NCI-H526 (cell line): ENCODE results near the gene PRKCZ.

Experiments used
- DNase-seq, 2 experiments: peaks; one replicate each; lab custom pipeline; 2025; lab: John Stamatoyannopoulos, UW

PRKCZ gene

DNA sequence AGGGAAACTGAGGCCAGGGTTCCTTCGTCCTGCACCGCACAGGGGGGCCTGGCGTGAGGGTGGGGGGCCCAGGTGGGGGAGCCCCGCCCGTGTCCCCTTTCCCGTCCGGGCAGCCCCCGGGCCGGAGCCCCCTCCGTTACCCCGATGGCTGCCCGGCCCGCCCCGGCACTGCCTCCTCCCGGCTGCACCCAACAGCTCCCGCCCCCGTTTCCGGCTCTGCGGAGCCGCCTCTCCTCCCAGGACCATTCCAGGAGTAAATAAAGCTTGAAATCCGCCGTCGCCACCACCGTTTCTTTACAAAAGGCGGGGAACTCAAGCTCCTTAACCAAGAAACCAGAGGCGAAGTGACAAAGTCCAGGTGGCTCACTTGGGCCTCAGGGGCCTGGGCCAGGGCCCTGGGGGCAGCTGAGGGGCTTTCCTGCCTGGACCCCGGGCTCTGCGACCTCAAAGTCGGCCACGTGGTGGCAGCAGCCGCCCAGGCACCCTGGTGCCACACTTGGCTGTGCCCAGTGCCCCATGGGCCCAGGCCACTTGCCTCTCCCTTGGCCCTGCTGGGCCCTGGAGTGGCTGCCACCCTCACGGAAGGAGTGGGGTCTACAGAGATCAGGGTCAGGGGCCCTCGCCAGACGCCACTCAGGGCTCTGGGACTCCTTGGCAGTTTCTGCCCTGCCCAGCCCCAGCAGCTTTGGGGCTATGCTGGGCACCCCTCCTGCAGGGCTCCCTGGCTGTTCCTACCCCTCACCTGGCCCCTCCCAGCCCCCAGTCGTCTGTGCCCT is 144.9 kb downstream of the PRKCZ start:
- peak; percentile 59 to 89 for DNase-seq

DNA sequence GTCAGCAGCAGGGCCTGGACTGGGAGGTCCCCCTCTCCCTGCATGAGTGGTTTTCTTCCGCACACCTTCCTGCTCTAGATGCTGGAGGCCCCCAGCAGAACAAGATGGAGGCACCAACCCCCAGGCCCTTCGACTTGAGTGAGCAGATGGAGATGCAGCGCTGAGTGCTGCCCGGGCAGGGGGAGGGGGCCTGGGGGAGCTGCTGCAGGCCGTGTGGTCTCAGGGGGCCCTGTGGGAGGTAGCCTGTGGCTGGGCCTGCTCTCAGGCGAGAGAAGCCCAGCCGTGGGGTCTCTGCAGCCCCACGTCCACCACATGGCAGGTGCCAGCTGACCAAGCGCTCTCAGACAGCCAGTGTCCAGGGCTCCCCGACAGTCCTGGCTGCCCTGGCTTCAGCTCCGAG is 145.6 kb downstream of the PRKCZ start:
- no peak for DNase-seq

DNA sequence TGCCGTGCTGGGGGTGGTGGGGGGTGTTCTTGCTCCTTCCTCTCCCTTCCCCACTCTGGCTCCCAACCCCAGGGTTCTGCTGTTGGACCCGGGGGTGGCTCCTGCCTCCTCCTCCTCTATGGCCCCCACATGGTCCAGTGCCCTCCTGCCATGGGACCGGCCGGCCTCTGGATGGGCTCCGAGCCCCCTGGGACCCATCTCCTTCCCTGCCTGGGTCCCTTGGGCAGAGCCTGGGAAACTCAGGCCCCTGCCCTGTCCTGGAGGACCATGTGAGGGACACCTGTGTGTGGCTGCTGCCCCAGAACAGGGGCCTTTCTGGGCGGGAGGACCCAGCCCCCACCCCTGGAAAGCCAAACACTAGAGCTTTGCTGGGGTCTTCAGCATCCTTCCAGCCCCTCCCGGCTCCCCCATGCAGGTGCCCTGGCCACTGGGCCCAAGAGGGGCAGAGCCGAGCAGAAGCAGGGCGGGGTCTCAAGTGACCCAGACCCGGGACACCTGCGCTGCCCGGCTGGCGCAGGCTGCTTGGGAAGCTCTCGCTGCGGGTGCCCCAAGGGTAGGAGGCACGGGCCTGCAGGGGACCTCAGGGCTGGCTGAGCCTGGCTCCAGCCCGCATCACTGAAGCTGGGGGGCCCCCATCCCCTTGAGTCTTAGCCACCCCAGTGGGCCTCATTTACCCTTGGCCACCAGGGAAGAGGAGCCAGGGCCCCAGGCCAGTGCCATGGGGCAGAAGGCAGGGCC is 146.9 kb downstream of the PRKCZ start:
- DNase-seq: no peak

DNA sequence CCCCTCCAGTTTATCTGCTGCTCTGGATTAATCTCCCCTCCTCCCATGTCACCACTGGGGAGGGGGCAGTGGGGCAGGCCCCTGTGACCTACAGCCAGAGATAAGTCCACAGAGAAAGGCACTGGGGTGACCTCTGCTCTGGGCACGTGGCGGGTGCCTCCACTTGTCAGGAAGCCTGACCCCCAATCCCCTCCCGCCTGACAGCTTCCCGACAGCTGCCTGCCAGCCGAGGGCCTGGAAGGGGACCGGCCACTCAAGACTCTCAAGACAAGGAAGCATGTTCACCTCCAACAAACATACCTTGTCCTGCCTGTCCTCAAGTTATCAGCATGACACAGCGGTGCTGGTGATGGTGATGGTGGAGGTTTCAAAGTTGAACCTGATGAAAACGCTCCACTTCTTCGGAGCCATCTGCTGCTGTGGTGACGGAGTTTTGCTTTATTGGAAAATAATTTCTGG is 147.5 kb downstream of the PRKCZ start:
- no peak for DNase-seq

DNA sequence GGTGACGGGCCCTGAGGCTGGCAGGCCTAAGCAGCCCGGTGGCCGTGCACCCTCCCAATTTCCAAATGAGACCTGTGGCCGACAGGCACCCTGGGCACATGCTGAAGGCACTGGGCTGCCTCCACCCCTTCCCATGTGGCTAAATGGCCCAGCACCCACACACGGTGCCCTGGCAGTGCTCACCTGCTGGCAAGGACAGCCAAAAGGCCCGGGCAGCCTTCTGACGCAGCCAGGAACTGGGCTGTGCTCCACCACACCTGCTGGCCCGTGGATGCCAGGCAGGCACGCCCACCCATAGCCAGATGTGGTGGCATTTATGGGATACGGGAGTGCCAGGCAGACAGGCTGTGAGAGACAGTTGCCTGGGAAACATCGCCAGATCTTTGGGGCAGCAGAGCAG is 148.4 kb downstream of the PRKCZ start:
- DNase-seq: no peak

DNA sequence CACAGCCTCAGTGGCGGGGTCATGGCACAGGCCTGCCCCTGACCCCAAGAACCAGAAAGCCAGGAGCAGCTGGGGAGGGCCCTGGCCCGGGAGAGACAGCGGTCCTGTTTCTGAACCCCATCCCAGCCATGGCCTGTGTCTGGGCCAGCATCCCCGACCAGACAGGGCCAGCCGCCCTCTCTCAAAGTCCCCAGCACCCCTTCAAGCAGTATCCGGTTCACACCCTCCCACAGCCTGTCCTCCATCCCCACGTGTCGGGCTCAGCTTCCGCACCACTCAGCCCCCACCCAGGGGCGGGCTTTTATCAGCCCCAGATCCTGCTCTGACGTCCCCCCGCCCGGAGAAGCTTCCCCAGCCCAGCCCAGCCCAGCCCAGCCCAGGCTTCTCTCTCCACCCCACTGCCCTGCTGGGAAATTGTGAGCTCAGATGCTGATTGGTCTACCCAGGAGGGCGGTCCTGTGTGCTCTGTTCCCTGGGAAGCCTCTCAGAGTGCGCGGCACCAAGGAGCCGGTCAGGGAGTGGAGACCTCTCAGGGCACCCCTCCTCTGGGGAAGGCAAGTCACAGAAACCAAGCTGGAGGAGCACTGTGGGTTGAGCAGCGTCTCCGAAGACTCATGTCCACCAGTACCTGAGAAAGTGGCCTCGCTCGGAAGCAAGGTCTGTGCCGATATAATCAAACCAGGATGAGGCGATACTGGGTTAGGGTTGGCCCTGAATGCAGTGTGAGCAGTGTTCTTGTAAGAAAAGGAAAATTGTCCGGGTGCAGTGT is 149.0 kb downstream of the PRKCZ start:
- DNase-seq: peak; percentile 44 to 90

DNA sequence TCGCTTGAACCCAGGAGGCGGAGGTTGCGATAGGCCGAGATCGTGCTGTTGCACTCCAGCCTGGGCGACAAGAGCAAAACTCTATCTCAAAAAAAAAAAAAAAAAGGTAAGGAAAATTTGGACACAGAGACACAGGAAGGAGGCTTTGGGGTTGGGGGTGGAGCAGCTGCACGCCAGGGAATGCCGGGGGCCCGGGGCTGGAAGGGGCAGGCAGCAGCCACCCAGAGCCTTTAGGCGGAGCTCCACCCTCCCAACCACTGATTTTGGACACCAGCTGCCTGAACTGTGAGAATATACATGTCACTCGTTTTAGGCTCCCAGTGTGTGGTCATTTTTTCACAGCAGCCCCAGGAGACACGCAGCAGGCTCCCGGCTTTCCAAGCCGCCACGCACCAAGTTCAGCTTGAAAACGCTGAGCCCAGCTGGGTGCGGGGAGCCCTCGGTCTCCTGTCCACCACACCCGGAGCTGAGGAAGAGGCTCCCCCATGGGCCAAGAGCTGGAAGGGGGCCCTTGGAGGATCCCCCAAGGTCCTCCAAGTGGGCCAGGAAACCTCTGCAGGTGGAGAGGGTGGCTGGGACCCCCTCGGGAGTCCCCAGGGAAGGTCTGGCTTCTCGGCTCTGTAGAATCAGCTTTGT is 150.2 kb downstream of the PRKCZ start:
- DNase-seq: no peak

DNA sequence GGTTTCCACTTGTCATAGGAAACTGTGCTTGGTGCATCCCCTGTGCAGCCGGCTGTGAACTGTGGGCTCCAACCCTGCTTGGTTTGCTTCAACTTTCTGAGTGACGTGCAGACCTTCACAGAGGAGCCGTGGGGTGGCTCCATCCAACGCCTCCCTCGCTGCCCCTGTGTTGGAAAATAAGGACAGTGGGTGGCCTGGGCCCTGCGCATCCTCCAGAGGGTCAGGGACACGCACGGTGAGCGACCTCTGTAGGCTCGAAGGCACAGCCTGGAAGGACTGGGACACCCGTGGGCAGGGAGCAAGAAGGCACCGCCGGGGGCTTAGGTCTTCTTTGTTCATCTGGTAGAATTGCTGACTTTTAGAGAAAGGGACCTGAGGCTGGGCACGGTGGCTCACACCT is 150.9 kb downstream of the PRKCZ start:
- no peak for DNase-seq

DNA sequence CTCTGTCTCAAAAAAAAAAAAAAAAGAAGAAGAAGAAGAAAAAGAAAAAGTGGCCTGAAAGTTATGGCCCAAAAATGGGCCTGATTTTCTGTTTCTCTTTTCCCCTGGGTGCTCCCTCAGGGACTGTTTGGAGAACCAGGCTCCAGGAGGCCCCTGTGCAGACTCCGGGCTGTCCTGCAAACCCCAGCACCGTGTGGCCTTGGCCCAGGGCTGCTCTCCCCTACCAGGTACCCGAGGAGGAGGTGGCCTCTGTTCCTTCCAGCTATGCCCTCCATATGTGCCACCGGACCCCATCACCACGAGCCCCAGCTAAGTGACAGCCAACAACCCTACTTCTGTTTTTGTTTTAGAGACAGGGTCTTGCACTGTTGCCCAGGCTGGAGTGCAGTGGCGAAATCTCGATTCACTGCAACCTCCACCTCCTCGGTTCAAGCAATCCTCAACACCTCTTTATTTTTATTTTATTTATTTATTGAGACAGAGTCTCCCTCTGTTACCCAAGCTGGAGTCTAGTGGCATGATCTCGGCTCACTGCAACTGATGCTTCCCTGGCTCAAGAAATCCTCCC is 151.9 kb downstream of the PRKCZ start:
- DNase-seq: no peak

DNA sequence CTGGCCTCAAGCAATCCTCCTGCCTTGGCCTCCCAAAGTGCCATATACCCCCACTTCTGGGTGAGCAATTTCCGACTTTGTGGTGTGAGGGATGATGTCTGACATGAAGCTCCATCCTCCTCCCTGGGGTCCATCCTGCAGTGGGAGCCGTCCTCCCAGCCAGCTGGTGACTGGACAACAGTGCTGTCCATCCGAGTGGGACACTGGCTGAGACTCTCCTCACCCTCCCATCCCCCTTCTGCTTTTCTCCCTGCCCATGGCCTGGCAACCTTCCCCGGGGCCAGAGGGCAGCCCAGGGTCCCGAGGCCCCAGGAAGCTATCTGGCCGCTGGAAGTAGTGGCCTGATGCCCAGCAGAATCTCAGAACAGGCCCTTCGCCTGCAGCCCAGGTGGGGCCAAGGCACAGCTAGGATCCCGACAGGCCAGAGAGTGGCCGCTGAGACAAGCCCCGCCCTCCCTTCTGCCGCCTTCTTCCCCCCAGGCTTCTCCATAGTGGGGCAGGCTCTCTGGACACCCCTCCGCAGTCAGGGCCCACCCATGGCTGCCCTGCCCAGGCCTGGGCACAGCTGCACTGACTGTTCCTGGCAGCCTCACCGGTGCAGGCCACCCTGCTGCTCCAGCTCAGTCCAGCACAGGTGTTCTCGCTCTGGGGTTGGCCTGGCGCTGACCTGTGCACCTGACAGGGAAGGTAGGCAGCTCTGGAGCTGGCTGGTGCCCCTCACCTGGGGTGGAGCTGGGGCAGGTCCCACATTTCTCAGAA is 152.8 kb downstream of the PRKCZ start:
- DNase-seq: no peak

DNA sequence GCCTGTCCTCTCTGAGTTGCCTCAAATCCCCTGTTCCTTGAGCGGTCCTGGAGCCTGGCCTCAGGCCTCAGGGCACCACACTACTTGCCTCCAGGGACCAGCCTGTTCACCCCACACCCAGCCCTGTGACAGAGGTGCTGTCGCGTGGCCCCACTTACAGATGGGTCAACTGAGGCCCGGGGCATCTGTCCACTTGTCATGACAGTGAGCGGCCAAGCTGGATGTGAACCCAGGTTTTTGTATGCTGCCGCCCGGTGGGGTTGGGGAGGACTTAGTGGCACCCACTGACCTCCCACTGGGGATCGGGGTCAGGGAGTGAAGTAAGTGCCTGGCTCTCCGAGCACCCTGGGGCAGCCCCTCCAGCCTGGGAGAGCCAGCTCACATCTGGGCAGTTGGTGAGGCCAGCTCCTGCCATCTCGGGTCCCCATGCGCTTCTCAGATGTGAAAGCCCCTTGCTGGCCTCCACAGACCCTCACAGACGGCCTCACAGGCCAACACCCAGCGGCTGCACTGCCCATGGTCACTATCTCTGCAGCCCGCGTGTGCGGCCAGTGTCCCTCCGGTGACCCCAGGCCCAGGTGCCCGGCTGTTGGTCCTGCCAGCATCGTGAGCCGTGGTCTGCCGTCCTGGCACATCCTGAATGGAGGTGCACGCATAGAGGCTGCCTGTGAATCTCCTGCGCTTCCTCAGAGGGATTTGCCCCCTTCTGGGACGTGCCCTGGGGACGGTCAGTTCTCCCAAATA is 153.6 kb downstream of the PRKCZ start:
- DNase-seq: no peak

DNA sequence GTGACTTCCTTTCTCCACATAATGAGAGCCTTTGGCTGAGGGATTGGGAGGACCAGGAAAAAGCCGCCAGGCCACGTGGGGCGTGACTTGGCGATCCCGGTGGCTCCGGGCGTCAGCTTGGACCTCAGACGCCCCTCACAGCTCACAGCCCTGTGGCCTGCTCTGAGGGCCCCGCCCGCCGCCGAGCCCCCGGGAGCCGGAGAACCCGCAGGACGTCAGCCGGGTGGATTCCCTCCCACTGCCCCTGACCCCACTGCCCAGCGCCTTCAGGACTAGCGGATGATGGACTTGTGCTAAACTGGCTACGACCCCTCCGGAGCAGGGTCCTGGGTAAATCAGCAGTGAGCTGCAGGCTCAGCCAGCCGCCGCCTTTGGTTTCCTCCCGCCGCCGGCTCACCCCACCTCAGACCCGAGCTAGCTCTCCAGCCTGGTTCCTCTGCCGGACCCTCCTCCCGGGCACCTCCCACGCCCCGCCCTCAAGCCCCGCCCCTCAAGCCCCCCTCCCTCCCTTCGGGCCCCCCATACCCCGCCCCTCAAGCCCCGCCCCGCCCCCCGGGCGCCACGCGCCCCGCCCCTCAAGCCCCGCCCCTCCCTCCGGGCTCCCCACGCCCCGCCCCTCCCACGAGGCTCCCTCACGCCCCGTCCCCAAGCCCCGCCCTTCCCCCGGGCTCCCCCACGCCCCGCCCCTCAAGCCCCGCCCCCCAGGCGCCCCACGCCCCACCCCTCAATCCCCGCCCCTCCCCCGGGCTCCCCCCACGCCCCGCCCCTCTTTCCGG is 154.4 kb downstream of the PRKCZ start:
- peak; percentile 20 to 92 for DNase-seq

DNA sequence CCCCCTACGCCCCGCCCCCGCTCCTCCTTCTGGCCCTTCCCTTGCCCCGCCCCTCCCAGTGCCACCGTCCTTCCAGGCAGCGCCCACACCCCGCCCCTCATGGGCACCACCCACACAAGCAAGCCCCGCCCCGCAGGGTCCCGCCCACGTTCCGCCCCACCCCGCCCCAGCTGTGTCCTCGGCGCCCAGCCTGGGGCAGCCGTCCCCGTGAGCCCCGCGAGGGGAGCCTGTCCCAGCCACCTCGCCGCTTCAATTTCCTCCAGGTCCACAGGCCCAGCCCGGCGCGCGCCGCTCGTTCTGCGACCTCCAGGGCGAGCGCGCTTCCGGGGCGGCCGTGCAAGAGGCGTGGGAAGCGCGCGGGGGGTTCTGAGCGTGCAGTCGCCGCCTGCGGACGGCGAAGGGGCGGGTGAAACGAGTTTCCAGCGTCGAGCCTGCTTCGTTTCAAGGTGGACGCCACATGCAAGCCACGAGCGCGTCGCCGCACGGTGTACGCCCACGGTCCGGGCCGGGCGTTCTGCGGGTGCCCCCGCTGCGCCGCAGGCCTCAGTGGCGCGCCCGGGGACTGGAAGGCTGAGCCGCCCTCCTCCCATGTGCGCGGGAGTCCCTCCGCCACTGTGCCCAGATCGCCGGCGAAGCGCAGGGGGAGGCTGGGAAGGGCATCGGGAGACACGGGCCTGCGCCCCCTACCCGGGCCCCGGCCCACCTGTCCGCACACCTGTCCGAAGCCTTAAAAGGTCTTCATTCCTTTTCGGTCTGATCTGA is 155.2 kb downstream of the PRKCZ start:
- peak; percentile 63 to 96 for DNase-seq

DNA sequence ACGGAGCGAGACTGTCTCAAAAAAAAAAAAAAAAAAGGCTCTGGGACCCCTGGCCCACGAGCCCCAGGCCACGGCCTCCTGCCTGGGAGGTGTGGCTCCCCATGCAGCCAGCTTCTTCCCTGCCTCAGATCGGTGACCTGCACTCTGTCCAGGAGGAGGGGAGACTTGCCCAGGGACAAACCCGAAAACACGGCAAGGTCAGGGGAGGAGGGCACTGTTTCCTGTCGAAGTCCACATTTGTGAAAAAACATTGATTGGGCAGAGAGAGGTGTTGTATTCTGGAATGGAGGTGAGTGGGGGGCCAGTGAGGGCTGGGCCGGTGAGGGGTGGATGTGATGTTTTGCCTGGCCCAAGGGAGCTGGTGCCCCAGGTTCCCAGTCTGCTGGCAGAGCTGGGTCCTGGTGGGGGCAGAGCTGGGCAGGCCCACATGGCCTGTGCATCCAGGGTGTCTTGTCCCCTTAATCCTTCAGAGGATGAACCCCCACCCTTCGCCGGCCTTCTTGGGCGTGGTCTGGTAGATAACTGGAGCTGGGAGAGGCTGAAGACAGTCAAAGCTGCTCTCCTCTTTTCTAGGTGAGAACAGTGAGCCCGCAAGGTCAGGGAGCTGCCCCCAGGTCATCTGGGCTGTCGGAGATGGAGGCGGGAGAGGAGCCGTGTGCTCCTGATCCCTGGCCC is 156.7 kb downstream of the PRKCZ start:
- no peak for DNase-seq

DNA sequence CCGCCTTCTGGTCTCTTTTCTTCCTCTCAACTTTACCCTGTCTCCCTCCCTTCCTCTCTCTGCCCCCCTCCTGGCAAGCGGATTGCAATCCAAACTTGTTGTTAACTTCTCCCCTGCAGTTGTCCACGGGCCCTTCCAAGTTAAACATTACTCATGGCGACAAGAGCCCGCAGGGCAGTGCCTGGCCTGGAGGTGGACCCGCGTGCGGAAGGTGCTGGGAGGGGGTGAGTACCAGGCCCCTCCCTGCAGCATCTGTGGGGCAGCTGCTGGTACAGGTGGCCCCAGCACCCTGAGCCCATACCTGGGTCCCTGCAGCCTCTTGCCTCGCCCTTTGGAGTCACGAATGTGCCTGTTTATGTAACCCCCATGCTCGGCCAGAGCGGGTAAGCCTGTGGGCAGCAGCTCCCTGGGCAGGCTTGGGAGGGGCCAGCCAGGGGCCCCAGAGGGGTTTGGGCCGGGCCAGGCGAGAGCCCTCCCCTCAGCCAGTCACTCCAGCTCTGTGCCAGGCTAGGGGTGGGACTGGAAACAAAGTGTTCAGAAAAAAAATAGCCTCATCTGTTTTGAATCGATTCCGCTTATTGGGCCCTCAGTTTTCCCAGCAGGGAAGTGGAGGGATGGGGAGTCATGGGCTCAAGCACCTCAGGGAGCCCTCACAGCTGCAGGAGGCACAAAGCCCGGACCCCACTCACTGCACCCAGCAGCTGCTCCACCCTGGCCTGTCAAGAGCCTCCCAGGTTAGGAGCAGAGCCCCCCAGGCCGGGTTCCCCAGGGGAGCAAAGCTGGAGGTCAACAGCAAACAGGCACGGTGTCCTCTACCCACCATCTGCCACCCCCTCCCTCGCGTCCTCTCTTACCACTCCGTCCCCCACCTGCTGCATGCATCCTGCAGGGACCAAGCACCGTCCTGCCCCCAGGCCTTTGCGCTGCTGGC is 158.4 kb downstream of the PRKCZ start:
- DNase-seq: no peak

DNA sequence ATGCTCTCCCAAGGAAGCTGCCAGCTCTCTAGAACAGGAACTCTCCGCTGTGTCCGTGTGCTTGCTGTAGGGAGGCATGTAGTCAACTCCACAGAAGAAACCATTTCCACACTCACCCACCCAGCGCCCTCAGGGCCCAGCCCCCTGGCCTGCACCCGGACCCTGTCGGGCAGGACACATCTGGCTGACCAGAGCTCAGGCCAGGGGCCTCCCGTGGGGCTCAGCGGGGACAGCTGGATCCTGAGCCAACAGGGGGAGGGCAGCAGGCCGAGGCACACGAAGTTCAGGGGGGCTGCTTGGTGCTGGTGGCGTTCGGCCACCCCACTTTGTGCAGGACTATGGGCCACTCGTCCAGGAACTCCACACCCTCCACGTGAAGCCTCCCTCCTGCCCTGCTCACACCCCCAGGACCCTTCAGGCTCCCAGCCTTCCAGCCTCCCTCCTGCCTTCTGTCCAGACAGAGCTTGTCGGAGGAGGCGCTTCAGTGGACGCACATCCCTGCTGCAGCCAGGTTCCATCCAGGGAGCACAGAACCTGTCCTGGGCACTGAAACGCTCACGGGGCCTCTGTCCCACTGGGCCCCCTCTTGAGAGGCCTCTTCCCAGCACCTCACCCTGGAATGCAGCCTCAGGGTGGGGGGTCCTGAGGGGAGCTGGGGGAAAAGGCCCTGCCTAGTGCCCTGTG is 159.3 kb downstream of the PRKCZ start:
- DNase-seq: no peak
